ENCODE results near the gene AGPAT2.
A peak's percentile ranks its signal among the peaks of the same experiment; 100 is the strongest.
"Not testable (repeated sequence)": the region's sequence is repeated elsewhere in the genome, so short reads cannot be mapped to it uniquely, and the experiment has no call there.

Gene AGPAT2

GRCh38 chr9:136643596-136644342, 43.5 kb downstream of the AGPAT2 start:
- peak; percentile 83 for DNase-seq

GRCh38 chr9:136642439-136642921, 44.8 kb downstream of the AGPAT2 start:
- DNase-seq = no peak

DNA sequence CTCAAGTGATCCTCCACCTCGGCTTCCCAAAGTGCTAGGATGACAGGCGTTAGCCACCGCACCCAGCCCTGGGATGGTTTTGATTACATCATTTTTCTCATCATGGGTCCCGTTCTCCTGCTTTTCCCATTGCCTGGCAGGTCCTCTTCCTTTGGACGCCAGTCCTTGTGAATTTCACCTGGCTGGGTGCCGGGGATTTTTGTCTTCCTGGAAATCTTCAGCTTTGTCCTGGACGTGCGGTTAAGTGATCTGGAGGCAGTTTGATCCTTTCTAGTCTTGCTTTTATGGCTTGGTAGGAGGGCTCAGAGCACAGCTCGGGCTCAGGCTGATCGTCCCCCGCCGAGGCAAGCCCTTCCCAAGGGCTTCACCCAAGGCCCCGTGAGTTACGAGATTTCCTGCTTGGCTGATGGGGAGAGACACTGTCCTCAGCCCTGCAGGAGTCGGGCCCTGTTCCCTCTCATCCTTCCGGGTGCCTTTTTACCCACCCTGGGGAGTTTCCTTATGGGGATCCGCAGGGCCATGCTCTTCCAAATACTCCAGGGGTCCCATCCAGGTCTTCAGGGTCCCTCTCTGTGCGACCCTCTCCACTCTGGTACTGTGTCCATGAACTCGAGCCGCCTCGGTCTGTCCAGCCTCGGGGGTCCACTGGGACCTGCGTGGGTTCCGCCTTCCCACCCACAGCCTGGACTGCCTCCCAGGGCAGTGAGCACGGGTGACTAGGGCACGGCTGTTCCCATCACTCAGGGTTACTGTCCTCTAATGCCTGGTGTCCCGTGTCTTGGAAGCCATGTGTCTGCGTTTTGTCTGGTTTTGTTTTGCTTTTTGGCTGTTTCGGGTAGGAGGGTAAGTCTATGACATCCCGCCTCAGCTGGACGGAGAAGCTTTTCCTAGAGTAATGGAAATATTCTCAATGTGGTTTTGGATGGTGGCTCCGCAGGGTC, 46.8 kb downstream of the AGPAT2 start:
- DNase-seq = no peak

DNA sequence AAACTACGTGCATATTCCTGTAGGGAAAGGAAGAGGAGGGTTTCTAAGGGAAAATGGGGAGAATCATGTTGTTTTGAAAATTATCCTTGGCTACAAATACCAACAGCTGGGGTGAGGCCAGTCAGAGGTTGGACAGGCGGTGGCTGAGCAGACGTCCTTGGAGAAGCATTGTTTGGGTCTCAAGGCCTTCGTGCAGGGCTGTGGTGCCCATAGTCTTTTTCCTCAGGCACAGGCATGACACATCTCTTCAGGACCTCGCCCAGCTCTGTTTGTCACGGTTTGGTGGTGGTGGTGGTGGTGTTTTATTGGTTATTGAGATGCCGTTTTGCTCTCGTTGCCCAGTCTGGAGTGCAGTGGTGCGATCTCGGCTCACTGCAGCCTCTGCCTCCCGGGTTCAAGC, 52.4 kb downstream of the AGPAT2 start:
- DNase-seq = no peak

GRCh38 chr9:136632491-136633106, 54.7 kb downstream of the AGPAT2 start:
- not testable (repeated sequence) for DNase-seq

DNA sequence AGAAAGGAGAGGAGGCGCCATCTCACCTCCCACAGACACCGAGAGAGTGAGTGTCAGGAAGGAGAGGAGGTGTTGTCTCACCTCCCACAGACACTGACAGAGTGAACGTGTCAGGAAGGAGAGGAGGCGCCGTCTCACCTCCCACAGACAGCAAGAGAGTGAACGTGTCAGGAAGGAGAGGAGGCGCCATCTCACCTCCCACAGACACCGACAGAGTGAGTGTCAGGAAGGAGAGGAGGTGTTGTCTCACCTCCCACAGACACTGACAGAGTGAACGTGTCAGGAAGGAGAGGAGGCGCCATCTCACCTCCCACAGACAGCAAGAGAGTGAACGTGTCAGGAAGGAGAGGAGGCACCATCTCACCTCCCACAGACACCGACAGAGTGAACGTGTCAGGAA, 55.2 kb downstream of the AGPAT2 start:
- DNase-seq = not testable (repeated sequence)

DNA sequence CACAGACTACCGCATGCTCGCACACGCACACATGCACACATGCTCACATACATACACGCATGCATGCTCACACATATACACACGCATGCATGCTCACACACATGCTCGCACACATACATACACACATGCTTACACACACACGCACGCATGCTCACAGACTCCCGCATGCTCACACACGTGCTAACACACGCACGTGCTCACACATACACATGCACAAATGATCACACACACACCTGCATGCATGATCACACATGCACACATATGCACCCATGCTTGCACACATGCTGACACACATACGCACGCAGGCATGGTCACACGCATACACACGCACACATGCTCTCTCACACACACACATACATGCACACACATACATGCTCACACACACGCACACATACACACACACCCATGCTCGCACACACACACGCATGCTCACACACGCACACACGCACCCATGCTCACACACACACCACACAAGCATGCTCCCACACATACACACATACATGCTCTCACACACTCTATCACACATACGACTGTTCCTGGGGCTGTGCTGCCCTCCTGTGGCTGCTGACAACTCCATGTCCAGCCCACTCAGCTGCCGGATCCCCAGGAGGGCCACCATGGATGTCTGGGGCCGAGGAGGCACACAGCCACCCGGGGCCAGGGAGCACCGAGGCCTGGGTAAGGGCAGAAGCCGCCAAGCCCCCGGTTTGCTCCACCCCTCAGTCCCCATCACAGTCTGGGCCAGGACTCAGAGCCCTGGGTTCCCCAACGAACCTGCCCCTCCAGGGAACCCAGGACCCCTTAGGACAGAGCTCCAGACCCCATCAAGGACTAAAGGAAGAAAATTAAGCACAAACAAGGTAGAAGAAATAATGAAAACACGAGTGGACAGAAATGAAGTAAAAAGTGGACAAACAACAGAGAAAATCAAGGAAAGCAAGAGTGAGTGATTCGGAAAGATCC, 55.9 kb downstream of the AGPAT2 start:
- peak; percentile 86 for DNase-seq

- no peak for DNase-seq
Observed at GRCh38 chr9:136630662-136630992, 56.6 kb downstream of the AGPAT2 start.

DNA sequence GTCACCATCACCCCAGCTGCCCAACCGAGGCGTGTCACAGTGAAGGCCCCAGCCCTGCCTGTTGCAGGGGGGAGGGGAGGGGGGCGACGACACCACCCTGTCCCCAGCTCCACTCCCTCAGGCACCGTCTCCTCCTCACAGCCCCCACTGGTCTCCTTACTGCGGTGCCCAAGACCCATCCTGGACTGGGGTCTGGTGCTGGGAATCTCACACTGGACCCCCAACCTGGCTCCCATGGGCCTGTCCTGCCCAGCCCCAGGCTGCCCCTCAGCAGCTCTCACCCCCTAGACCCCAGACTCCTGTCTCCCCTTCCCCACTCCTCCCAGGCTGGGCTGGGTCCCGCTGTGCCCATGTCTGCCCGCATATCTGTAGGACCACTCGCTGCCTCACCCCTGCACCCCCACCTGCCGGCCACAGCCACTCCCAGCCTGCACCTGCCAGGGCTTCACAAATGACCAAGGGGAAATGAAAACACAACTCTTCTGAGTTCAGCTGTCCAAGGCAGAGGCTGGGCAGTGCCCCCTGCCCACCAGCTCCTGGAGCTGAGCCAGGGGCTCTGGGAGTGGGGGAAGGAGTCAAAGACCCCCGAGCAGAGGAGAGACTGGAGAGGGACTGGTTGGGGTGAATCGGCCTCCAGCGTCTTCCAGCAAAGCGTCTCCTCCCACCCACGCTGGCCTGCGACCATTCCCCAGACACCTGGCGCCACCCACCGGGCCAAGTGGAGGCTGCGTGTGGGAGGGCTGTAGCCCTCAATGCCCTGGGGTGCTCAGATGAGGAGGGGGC, 57.2 kb downstream of the AGPAT2 start:
- peak; percentile 64 for DNase-seq

- no peak for DNase-seq
Observed at GRCh38 chr9:136629001-136629878, 58.0 kb downstream of the AGPAT2 start.

GRCh38 chr9:136628268-136628667, 59.0 kb downstream of the AGPAT2 start:
- DNase-seq = no peak

GRCh38 chr9:136627703-136628102, 59.6 kb downstream of the AGPAT2 start:
- DNase-seq = no peak

GRCh38 chr9:136626740-136627642, 60.3 kb downstream of the AGPAT2 start:
- DNase-seq = no peak

DNA sequence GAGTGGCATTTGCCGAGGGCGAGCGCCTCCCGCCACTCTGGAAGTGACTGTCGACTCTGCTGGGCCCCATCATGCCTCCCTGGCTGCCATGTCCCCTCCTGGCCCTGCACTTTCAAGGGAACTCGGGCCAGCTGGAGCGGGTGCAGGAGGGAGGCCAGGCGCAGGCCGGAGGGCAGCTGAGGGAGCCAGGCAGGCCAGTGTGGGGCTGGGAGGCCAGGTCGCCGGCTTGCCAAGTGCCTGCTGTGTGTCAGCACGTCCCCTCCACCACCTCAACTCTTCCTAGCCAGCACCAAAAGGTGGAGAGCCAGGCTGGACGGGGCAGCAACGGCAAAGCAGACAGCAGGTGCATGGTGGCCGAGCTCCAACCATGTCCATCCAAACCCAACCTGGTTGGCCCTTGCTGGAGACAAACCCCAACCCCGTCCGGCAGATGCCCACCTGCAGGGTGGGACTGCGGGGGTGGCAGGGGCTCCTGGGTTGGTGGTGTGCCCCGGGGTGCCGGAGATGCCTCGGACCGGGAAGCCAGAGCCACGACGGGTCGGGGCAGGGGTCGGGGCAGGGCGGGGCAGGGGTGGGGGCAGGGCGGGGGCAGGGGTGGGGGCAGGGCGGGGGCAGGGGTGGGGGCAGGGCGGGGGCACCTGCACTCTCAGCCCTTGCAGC, 61.1 kb downstream of the AGPAT2 start:
- no peak for DNase-seq

DNA sequence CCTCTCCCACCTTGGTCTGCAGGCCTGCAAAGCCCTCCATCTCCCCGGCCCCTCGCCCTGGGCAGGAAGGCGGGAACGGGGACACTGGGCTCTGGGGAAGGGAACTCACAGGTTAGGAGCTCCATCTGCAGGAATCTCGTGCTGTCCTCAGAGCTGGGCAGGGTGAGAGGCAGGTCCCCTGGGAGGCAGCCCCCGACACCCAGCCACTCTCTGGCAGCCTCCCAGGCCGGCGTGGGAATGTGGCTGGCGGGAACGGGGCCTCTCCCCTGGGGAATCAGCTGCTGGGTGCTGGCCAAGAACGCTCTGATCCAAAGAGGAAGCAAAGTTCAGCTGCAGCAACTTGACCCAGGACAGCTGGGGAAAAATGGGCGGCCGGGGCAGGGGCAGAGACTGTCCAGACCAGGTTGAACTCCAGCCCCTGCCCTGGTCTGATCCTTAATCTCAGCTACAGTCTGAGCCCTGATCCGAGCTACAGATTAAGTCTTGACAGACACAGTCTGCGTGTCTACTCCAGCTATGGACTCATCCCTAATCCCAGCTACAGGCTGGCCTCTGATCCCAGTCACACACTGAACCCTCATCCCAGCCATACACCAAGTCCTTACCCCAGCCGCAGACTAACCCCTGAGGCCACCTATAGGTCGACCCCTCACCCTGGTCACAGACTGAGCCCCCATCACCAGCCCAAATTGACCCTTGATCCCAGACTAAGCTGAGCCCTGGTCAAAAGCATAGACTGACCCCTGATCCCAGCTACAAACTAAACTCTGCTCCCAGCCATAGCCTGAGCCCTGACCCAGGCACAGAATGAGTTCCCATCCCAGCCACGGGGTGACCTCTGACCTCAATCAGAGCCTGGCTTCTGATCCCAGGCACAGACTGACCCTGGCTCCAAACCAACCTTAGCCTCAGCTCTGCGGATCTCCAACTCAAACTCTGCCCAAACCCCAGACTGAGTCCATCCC, 61.9 kb downstream of the AGPAT2 start:
- DNase-seq = peak; percentile 57

- DNase-seq = no peak
Observed at GRCh38 chr9:136624184-136624951, 62.9 kb downstream of the AGPAT2 start.

GRCh38 chr9:136623842-136624183, 63.4 kb downstream of the AGPAT2 start:
- DNase-seq = no peak
